Neutrophil (primary cell): ENCODE data around the gene ERAL1.

Source experiments
- H3K27ac ChIP-seq: fragments of 200-600 bp; sonication (generic); 2 replicates; pipeline ENCODE4 v1.5.1; 2016; ENCODE audit warnings: mild to moderate bottlenecking, moderate library complexity
- H3K27me3 ChIP-seq: fragments of 200-600 bp; sonication (generic); 2 replicates; pipeline ENCODE4 v1.6.0; 2016; ENCODE audit warnings: mild to moderate bottlenecking
- H3K36me3 ChIP-seq: fragments of 200-600 bp; sonication (generic); 2 replicates; pipeline ENCODE4 v1.5.1; 2017
- H3K4me1 ChIP-seq, 2 experiments: fragments of 200-600 bp in 1 of 2; sonication (generic) in 1 of 2; 1 replicate in 1 of 2; 2 replicates in 1 of 2; pipeline versions ENCODE4 v1.5.1 to v1.6.1; 2013 to 2016; ENCODE audit warnings: low read depth in 1 of 2, low read length in 1 of 2, mild to moderate bottlenecking in 1 of 2, moderate library complexity in 1 of 2; ENCODE audit not compliant: control insufficient read depth in 1 of 2, insufficient read depth in 1 of 2
- H3K4me3 ChIP-seq, 2 experiments: fragments of 200-600 bp in 1 of 2; sonication (generic) in 1 of 2; 1 replicate in 1 of 2; 2 replicates in 1 of 2; pipeline ENCODE4 v1.5.1; 2013 to 2016; ENCODE audit warnings: low read depth in 1 of 2, low read length in 1 of 2, mild to moderate bottlenecking in 1 of 2, moderate library complexity in 1 of 2
- H3K9me3 ChIP-seq: fragments of 200-600 bp; sonication (generic); 2 replicates; pipeline ENCODE4 v1.5.1; 2016
- CTCF ChIP-seq: fragments of 200-600 bp; sonication (generic); IDR thresholded peaks from 2 replicates; pipeline ENCODE4 v1.5.1; 2016; ENCODE audit warnings: antibody characterized with exemption

ERAL1 gene

GRCh38 chr17:28861393-28862203, 6.8 kb downstream of the ERAL1 start:
- no peaks in the 10 kb centered on the region for H3K27me3 ChIP-seq
- no peak overlapping the region for H3K4me3 ChIP-seq
- H3K36me3 ChIP-seq: peaks cover 25% of the 10 kb centered on the region
- no peaks in the 10 kb centered on the region for H3K9me3 ChIP-seq
- no peak overlapping the region for H3K27ac ChIP-seq
- TF ChIP-seq CTCF: no peak
- H3K4me1 ChIP-seq: no peaks in the 10 kb centered on the region

GRCh38 chr17:28862561-28862960, 7.7 kb downstream of the ERAL1 start:
- Histone ChIP-seq H3K9me3 (no peaks in the 10 kb centered on the region), H3K4me1 (no peaks in the 10 kb centered on the region), H3K27ac (no peak overlapping the region), H3K36me3 (peaks cover 22% of the 10 kb centered on the region), H3K4me3 (no peak overlapping the region), H3K27me3 (no peaks in the 10 kb centered on the region)
- TF ChIP-seq CTCF: no peak

GRCh38 chr17:28863953-28864352, 9.1 kb downstream of the ERAL1 start:
- no peaks in the 10 kb centered on the region for H3K4me1 ChIP-seq
- no peak for TF ChIP-seq CTCF
- no peaks in the 10 kb centered on the region for H3K9me3 ChIP-seq
- no peak overlapping the region for H3K27ac ChIP-seq
- H3K36me3 ChIP-seq: peaks cover 8% of the 10 kb centered on the region
- no peaks in the 10 kb centered on the region for H3K27me3 ChIP-seq
- no peak overlapping the region for H3K4me3 ChIP-seq

GRCh38 chr17:28864991-28865849, 10.4 kb downstream of the ERAL1 start:
- Histone ChIP-seq H3K4me1 (no peaks in the 10 kb centered on the region), H3K27ac (no peak overlapping the region), H3K36me3 (peaks cover 6% of the 10 kb centered on the region), H3K9me3 (no peaks in the 10 kb centered on the region), H3K27me3 (no peaks in the 10 kb centered on the region), H3K4me3 (no peak overlapping the region)
- TF ChIP-seq CTCF: no peak

GRCh38 chr17:28865946-28866752, 11.3 kb downstream of the ERAL1 start:
- H3K27me3 ChIP-seq: no peaks in the 10 kb centered on the region
- no peaks in the 10 kb centered on the region for H3K4me1 ChIP-seq
- H3K4me3 ChIP-seq: no peak overlapping the region
- TF ChIP-seq CTCF: no peak
- no peak overlapping the region for H3K27ac ChIP-seq
- H3K36me3 ChIP-seq: no peaks in the 10 kb centered on the region
- no peaks in the 10 kb centered on the region for H3K9me3 ChIP-seq
